GM12878 (cell line): ENCODE data around the gene RERE. TPM values are rescaled to one million over a fixed set of nuclear protein-coding genes. Genes with fewer than 3 reads are reported as not detected.

ENCODE experiments used
- ASH2L ChIP-seq: fragments of 300-600, 200-600 bp; sonication (generic); IDR thresholded peaks from 2 replicates; pipeline ENCODE4 v1.6.1; 2017; ENCODE audit warnings: low read depth, mild to moderate bottlenecking, borderline replicate concordance
- BHLHE40 ChIP-seq, 2 experiments: fragments of 450-650 bp in 1 of 2; IDR thresholded peaks; 2 replicates each; pipeline ENCODE4 v1.6.1; 2011 to 2017; ENCODE audit warnings: low read depth in 2 of 2, borderline replicate concordance in 1 of 2, improper control_type of control experiment in 1 of 2, low read length in 1 of 2, mild to moderate bottlenecking in 1 of 2
- EP300 ChIP-seq, 2 experiments: fragments of 150-350 bp in 1 of 2; IDR thresholded peaks; 2 replicates each; pipeline ENCODE4 v1.6.1; 2011 to 2012; ENCODE audit warnings: low read depth in 2 of 2, low read length in 2 of 2, borderline replicate concordance in 1 of 2, improper control_type of control experiment in 1 of 2, inconsistent platforms in 1 of 2; ENCODE audit not compliant: control insufficient read depth in 1 of 2
- MTA3 ChIP-seq: IDR thresholded peaks from 2 replicates; pipeline ENCODE4 v1.6.1; 2012; ENCODE audit warnings: low read length, inconsistent platforms, borderline replicate concordance
- RELA ChIP-seq: fragments of 450-650 bp; IDR thresholded peaks from 2 replicates; pipeline ENCODE4 v1.8.0; 2014; ENCODE audit warnings: borderline replicate concordance; ENCODE audit not compliant: partially characterized antibody
- RUNX3 ChIP-seq: IDR thresholded peaks from 2 replicates; pipeline ENCODE4 v1.6.1; 2012; ENCODE audit warnings: low read length, inconsistent platforms
- SIN3A ChIP-seq: IDR thresholded peaks from 2 replicates; pipeline ENCODE4 v1.6.1; 2012; ENCODE audit warnings: low read depth, low read length, improper control_type of control experiment
- ZNF217 ChIP-seq: fragments of 450-650 bp; IDR thresholded peaks from 2 replicates; pipeline ENCODE4 v1.6.1; 2017; ENCODE audit warnings: antibody characterized with exemption, mild to moderate bottlenecking
- ZNF274 ChIP-seq: IDR thresholded peaks from one replicate; pipeline ENCODE4 v1.8.0; 2011; ENCODE audit not compliant: insufficient read length, insufficient read depth
- ZSCAN29 ChIP-seq: fragments of 450-650 bp; IDR thresholded peaks from 2 replicates; pipeline ENCODE4 v1.6.1; 2017; ENCODE audit warnings: mild to moderate bottlenecking, moderate library complexity
- polyA plus RNA-seq, 11 experiments: library from polyadenylated mRNA; depleted of rRNA in 4 of 11; unstranded in 6 of 11; stranded (reverse) in 5 of 11; fragments of >200 nt; fragmentation: Nextera tagmentation in 4 of 11; fragmentation: Illumina TruSeq in 1 of 11; extraction: Ambion mirVana in 4 of 11; extraction: Trizol in 1 of 11; gene quantifications; 1 replicate in 1 of 11; 2 replicates in 10 of 11; pipeline versions ENCODE4 v1.2.1 to v1.2.3, GENCODE V29; 2011 to 2016; ENCODE audit warnings: inconsistent platforms in 2 of 11, missing spikeins in 2 of 11, low read depth in 1 of 11
- total RNA-seq, 4 experiments: library from RNA; depleted of rRNA in 3 of 4; stranded (reverse); fragments of >200 nt in 3 of 4; fragmentation: Illumina TruSeq in 1 of 4; extraction: Trizol in 1 of 4; gene quantifications; 2 replicates each; pipeline versions ENCODE4 v1.2.1 to v1.2.3, GENCODE V29; 2013 to 2021
- TF ChIP-seq, protein P1 (sequence below): fragments of 450-650 bp; formaldehyde crosslinking; IDR thresholded peaks from 2 replicates; pipeline ENCODE4 v1.4.0; 2022; ENCODE audit warnings: mild to moderate bottlenecking, moderate library complexity
- TF ChIP-seq, protein P2 (sequence below): IDR thresholded peaks from 2 replicates; pipeline ENCODE4 v1.6.1; 2011; ENCODE audit warnings: mild to moderate bottlenecking, low read depth, low read length, moderate library complexity; ENCODE audit not compliant: insufficient replicate concordance
- TF ChIP-seq, protein P3 (sequence below): fragments of 450-650 bp; IDR thresholded peaks from 2 replicates; pipeline ENCODE4 v1.6.1; 2017; ENCODE audit warnings: mild to moderate bottlenecking, moderate library complexity
- TF ChIP-seq, protein P4 (sequence below): fragments of 150-350 bp; IDR thresholded peaks from 2 replicates; pipeline ENCODE4 v1.6.1; 2016; ENCODE audit warnings: low read depth, low read length
- TF ChIP-seq, protein P5 (sequence below), 3 experiments: IDR thresholded peaks in 2 of 3; conservative IDR thresholded peaks in 1 of 3; 2 replicates each; pipeline ENCODE4 v1.5.1; 2011; ENCODE audit warnings: low read depth in 3 of 3, low read length in 3 of 3, mild to moderate bottlenecking in 3 of 3, control low read depth in 2 of 3, moderate library complexity in 2 of 3, inconsistent platforms in 1 of 3, mixed read lengths in 1 of 3; ENCODE audit not compliant: control insufficient read depth in 2 of 3, insufficient read depth in 1 of 3; ENCODE audit errors: extremely low read depth in 1 of 3

The RERE gene
- total and polyA plus RNA-seq, 10 of the 15 experiments (the other 5 are each of a cell fraction or from before 2014, with no cell fraction given): 5.2 to 60.5 (median 20.2) TPM

DNA sequence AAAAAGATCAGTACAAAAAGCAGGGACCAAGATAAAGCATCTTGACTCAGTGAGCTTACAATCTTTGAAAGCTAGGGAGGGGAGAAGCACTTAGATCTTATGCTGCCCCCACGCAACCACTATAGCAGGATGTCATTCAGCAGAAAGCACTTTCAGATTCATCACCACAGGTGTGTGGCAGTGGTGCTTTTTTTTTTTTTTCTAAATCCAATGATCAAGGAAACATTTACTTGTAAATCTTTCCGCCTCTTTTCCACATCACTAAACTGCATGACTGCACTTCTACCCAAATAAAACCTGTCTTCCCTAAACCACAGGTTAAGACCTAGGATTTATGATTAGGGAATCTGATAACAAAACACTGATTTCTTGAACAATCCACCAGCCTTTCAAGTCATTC, 344.8 kb downstream of the RERE start (continued):
- TF ChIP-seq, protein P1, sequence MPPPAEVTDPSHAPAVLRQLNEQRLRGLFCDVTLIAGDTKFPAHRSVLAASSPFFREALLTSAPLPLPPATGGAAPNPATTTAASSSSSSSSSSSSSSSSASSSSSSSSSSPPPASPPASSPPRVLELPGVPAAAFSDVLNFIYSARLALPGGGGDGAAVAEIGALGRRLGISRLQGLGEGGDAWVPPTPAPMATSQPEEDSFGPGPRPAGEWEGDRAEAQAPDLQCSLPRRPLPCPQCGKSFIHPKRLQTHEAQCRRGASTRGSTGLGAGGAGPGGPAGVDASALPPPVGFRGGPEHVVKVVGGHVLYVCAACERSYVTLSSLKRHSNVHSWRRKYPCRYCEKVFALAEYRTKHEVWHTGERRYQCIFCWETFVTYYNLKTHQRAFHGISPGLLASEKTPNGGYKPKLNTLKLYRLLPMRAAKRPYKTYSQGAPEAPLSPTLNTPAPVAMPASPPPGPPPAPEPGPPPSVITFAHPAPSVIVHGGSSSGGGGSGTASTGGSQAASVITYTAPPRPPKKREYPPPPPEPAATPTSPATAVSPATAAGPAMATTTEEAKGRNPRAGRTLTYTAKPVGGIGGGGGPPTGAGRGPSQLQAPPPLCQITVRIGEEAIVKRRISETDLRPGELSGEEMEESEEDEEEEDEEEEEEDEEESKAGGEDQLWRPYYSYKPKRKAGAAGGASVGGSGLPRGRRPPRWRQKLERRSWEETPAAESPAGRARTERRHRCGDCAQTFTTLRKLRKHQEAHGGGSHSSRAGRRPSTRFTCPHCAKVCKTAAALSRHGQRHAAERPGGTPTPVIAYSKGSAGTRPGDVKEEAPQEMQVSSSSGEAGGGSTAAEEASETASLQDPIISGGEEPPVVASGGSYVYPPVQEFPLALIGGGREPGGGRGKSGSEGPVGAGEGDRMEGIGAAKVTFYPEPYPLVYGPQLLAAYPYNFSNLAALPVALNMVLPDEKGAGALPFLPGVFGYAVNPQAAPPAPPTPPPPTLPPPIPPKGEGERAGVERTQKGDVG: no peak
- no peak for TF ChIP-seq RELA
- no peak for TF ChIP-seq ASH2L
- TF ChIP-seq, protein P2, sequence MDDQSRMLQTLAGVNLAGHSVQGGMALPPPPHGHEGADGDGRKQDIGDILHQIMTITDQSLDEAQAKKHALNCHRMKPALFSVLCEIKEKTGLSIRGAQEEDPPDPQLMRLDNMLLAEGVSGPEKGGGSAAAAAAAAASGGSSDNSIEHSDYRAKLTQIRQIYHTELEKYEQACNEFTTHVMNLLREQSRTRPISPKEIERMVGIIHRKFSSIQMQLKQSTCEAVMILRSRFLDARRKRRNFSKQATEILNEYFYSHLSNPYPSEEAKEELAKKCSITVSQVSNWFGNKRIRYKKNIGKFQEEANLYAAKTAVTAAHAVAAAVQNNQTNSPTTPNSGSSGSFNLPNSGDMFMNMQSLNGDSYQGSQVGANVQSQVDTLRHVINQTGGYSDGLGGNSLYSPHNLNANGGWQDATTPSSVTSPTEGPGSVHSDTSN: no peak
- TF ChIP-seq ZNF217: no peak
- TF ChIP-seq RUNX3: peak; percentile 80
- TF ChIP-seq, protein P3, sequence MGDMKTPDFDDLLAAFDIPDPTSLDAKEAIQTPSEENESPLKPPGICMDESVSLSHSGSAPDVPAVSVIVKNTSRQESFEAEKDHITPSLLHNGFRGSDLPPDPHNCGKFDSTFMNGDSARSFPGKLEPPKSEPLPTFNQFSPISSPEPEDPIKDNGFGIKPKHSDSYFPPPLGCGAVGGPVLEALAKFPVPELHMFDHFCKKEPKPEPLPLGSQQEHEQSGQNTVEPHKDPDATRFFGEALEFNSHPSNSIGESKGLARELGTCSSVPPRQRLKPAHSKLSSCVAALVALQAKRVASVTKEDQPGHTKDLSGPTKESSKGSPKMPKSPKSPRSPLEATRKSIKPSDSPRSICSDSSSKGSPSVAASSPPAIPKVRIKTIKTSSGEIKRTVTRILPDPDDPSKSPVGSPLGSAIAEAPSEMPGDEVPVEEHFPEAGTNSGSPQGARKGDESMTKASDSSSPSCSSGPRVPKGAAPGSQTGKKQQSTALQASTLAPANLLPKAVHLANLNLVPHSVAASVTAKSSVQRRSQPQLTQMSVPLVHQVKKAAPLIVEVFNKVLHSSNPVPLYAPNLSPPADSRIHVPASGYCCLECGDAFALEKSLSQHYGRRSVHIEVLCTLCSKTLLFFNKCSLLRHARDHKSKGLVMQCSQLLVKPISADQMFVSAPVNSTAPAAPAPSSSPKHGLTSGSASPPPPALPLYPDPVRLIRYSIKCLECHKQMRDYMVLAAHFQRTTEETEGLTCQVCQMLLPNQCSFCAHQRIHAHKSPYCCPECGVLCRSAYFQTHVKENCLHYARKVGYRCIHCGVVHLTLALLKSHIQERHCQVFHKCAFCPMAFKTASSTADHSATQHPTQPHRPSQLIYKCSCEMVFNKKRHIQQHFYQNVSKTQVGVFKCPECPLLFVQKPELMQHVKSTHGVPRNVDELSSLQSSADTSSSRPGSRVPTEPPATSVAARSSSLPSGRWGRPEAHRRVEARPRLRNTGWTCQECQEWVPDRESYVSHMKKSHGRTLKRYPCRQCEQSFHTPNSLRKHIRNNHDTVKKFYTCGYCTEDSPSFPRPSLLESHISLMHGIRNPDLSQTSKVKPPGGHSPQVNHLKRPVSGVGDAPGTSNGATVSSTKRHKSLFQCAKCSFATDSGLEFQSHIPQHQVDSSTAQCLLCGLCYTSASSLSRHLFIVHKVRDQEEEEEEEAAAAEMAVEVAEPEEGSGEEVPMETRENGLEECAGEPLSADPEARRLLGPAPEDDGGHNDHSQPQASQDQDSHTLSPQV: no peak
- no peak for TF ChIP-seq BHLHE40 (IDR thresholded peaks at IDR 0.05; ENCODE audit: borderline replicate concordance in 1 of 2, low read depth in 2 of 2, low read length in 1 of 2)
- TF ChIP-seq, protein P4, sequence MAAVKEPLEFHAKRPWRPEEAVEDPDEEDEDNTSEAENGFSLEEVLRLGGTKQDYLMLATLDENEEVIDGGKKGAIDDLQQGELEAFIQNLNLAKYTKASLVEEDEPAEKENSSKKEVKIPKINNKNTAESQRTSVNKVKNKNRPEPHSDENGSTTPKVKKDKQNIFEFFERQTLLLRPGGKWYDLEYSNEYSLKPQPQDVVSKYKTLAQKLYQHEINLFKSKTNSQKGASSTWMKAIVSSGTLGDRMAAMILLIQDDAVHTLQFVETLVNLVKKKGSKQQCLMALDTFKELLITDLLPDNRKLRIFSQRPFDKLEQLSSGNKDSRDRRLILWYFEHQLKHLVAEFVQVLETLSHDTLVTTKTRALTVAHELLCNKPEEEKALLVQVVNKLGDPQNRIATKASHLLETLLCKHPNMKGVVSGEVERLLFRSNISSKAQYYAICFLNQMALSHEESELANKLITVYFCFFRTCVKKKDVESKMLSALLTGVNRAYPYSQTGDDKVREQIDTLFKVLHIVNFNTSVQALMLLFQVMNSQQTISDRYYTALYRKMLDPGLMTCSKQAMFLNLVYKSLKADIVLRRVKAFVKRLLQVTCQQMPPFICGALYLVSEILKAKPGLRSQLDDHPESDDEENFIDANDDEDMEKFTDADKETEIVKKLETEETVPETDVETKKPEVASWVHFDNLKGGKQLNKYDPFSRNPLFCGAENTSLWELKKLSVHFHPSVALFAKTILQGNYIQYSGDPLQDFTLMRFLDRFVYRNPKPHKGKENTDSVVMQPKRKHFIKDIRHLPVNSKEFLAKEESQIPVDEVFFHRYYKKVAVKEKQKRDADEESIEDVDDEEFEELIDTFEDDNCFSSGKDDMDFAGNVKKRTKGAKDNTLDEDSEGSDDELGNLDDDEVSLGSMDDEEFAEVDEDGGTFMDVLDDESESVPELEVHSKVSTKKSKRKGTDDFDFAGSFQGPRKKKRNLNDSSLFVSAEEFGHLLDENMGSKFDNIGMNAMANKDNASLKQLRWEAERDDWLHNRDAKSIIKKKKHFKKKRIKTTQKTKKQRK: no peak
- TF ChIP-seq, protein P5, sequence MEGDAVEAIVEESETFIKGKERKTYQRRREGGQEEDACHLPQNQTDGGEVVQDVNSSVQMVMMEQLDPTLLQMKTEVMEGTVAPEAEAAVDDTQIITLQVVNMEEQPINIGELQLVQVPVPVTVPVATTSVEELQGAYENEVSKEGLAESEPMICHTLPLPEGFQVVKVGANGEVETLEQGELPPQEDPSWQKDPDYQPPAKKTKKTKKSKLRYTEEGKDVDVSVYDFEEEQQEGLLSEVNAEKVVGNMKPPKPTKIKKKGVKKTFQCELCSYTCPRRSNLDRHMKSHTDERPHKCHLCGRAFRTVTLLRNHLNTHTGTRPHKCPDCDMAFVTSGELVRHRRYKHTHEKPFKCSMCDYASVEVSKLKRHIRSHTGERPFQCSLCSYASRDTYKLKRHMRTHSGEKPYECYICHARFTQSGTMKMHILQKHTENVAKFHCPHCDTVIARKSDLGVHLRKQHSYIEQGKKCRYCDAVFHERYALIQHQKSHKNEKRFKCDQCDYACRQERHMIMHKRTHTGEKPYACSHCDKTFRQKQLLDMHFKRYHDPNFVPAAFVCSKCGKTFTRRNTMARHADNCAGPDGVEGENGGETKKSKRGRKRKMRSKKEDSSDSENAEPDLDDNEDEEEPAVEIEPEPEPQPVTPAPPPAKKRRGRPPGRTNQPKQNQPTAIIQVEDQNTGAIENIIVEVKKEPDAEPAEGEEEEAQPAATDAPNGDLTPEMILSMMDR (IDR thresholded peaks at IDR 0.05 in 2 of 3, conservative IDR thresholded peaks at IDR 0.05 in 1 of 3; ENCODE audit: control insufficient read depth in 2 of 3, extremely low read depth in 1 of 3, insufficient read depth in 1 of 3, low read depth in 3 of 3, low read length in 3 of 3): no peak
- TF ChIP-seq MTA3: no peak
- TF ChIP-seq ZNF274: no peak
- TF ChIP-seq SIN3A: no peak
- 0 out of 4 replicates have a peak, but pooled peaks of 1 of the 2 experiments have one; percentile 14 for TF ChIP-seq EP300 (IDR thresholded peaks at IDR 0.05; ENCODE audit: borderline replicate concordance in 1 of 2, control insufficient read depth in 1 of 2, low read depth in 2 of 2, low read length in 2 of 2)
- TF ChIP-seq ZSCAN29: no peak
